GM21381 (cell line): ENCODE data around the gene DGKQ.

ENCODE experiments used
- ATAC-seq: cut with Tn5 transposase; IDR thresholded peaks from one replicate; pipeline ENCODE4 v1.9.1; 2021; ENCODE audit warnings: mild to moderate bottlenecking, moderate library complexity; ENCODE audit not compliant: unreplicated experiment

The DGKQ gene

DNA sequence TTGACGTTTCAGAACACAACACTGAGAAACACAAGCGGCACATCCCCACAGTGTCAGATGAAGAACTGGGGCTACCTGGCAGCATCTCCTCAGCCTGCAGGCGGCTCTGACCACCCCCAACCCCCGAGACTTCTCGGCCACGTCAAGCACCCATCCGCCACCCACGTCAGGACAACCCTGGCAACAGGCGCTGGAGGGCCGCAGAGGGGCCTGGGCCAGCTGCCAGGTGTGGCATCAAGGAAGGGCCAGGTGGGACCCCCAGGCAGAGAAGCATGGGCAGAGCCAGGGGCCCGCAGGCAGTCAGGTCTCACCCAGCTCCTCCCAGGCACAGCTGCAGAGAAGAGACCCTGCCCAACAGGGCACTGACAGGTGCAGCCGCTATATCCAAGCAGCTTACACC, 63.5 kb downstream of the DGKQ start:
- no peak for ATAC-seq

- ATAC-seq: no peak
Measured at GRCh38 chr4:909131-909571, 64.2 kb downstream of the DGKQ start.
